ENCODE data around the gene VCL.

VCL gene

DNA sequence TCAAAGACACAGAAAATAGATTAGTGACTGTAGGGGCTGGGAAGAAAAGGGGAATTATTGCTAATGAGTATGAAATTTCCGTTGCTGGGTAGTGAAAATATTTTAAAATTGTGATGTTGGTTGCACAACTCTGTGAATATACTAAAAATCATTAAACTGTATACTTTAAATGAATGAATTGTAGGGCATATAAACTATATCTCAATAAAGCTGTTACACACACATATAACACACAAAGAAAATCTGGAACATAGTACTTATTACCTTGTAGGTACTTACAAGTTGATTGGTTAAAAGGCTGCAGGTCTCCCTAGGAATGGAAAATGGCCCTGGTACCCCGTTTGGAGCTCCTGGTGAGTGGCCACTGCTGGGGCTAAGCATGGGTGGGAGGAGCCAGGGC is 27.1 kb upstream of the VCL start:
- no peaks in the 10 kb centered on the region for H3K36me3 ChIP-seq
- TF ChIP-seq, protein P1, sequence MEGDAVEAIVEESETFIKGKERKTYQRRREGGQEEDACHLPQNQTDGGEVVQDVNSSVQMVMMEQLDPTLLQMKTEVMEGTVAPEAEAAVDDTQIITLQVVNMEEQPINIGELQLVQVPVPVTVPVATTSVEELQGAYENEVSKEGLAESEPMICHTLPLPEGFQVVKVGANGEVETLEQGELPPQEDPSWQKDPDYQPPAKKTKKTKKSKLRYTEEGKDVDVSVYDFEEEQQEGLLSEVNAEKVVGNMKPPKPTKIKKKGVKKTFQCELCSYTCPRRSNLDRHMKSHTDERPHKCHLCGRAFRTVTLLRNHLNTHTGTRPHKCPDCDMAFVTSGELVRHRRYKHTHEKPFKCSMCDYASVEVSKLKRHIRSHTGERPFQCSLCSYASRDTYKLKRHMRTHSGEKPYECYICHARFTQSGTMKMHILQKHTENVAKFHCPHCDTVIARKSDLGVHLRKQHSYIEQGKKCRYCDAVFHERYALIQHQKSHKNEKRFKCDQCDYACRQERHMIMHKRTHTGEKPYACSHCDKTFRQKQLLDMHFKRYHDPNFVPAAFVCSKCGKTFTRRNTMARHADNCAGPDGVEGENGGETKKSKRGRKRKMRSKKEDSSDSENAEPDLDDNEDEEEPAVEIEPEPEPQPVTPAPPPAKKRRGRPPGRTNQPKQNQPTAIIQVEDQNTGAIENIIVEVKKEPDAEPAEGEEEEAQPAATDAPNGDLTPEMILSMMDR (IDR thresholded peaks at IDR 0.05): no peak

DNA sequence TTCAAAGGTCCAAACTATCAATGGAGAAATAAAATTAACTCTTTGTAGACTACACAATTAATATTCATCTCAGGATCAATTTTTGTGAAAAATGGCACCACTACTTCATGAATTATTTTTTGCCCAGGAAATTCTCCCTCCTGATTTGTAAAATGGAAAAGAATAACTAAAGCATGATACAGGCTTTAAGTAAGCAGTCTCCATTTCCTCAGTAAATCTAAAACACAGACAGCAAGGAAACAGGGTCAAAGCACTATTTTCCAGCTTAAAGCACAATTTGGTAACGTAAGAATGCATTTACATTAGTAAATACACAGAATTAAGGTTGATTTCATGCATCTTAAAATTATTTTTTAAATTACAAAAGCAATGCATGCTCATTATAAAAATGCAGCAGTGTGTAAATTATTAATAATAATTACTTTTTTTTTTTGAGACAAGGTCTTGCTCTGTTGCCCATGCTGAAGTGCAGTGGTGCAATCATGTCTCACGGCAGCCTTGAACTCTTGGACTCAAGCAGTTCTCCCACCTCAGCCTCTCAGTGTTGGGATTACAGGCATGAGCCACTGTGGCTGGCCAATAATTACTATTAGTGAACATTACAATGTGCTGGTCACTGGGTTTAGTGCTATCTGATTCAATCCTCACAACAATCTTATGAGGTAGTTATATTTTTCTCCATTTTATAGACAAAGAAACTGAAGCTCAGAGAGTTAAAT is 26.1 kb upstream of the VCL start:
- TF ChIP-seq, protein P1 (IDR thresholded peaks at IDR 0.05): no peak
- no peaks in the 10 kb centered on the region for H3K36me3 ChIP-seq
- H3K9me3 ChIP-seq: no peaks in the 10 kb centered on the region
- H3K4me3 ChIP-seq (ENCODE audit: low read depth in 1 of 2, low read length in 1 of 2): no peak overlapping the region
- no peak overlapping the region for H3K27ac ChIP-seq
- no peaks in the 10 kb centered on the region for H3K27me3 ChIP-seq
- peaks cover 25 to 38% of the 10 kb centered on the region in 2 experiments for H3K4me1 ChIP-seq (ENCODE audit: control insufficient read depth in 1 of 2, insufficient read depth in 1 of 2, low read depth in 1 of 2, low read length in 1 of 2)

More for the DNA sequence above, 27.1 kb upstream of the VCL start:
- Histone ChIP-seq H3K4me1 (ENCODE audit: control insufficient read depth in 1 of 2, insufficient read depth in 1 of 2, low read depth in 1 of 2, low read length in 1 of 2) (peaks cover 32 to 47% of the 10 kb centered on the region in 2 experiments), H3K9me3 (no peaks in the 10 kb centered on the region), H3K4me3 (ENCODE audit: low read depth in 1 of 2, low read length in 1 of 2) (no peak overlapping the region), H3K27ac (peak overlapping the region; percentile 56), H3K27me3 (no peaks in the 10 kb centered on the region)

DNA sequence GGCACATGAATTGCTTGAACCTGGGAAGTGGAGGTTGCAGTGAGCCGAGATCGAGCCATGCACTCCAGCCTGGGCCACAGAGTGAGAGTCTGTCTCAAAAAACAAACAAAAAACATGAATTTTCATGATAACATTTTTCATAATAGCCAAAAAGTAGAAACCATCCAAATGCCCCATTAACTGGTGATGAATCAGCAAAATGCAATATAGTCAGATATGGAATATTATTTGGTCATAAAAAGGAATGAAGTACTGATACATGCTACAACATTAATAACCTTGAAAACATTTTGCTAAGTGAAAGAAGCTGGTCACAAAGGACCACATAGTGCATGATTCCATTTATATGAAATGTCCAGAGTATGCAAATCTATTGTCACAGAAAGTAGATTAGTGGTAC is 24.5 kb upstream of the VCL start:
- Histone ChIP-seq H3K27me3 (no peaks in the 10 kb centered on the region), H3K9me3 (no peaks in the 10 kb centered on the region), H3K4me1 (ENCODE audit: control insufficient read depth in 1 of 2, insufficient read depth in 1 of 2, low read depth in 1 of 2, low read length in 1 of 2) (peaks cover 21 to 32% of the 10 kb centered on the region in 2 experiments), H3K36me3 (no peaks in the 10 kb centered on the region), H3K27ac (no peak overlapping the region), H3K4me3 (ENCODE audit: low read depth in 1 of 2, low read length in 1 of 2) (no peak overlapping the region)
- TF ChIP-seq, protein P1 (IDR thresholded peaks at IDR 0.05): no peak

DNA sequence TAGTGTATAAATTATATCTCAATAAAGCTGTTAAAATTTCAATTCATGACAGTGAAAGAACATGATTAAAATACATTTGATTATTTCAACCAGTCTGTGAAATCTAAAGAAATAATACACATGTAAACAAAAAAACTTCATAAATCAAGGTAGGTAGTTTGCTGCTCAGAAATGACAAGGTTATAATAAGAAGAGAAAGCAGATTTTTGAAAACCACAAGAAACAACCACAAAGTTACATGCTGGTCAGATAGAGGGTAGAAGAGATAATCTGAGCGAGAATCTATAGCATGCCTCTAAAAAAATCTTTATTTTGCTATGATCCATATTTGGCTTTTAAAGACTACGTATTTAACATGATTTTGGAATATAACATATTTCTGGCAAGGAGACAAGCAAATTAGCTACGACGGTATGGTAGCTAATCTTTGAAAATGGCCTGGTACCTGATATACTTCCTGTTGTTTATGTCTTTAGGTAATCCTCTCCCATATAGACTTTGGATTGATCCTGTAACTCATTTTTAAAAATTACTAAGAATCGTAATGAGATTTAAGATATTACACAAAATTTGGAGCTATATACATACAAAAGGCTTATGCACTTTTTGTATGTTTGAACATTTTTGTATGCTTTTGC is 23.5 kb upstream of the VCL start:
- Histone ChIP-seq H3K4me3 (ENCODE audit: low read depth in 1 of 2, low read length in 1 of 2) (no peak overlapping the region), H3K27me3 (no peaks in the 10 kb centered on the region), H3K9me3 (no peaks in the 10 kb centered on the region), H3K27ac (no peak overlapping the region), H3K4me1 (ENCODE audit: control insufficient read depth in 1 of 2, insufficient read depth in 1 of 2, low read depth in 1 of 2, low read length in 1 of 2) (peaks cover 23 to 31% of the 10 kb centered on the region in 2 experiments), H3K36me3 (no peaks in the 10 kb centered on the region)
- TF ChIP-seq, protein P1 (IDR thresholded peaks at IDR 0.05): no peak

DNA sequence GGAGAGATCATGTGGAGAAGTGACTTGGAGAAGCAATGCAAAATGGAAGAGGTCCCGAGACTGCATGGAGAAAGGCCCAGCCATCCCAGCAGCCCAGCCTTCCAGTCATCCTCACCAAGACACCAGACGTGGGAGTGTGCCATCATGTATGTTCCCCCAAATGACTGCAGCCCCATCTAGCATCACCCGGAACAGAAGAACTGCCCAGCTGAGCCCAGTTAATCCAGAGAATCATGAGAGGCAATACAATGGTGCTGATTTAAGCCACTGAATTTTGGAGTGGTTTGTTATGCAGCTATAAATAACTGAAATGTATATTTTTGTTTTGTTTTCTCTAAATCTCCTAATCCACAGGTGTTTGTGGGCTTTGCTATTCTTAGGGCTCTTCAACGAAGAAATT is 22.5 kb upstream of the VCL start:
- Histone ChIP-seq H3K27ac (no peak overlapping the region), H3K4me3 (ENCODE audit: low read depth in 1 of 2, low read length in 1 of 2) (no peak overlapping the region), H3K4me1 (ENCODE audit: control insufficient read depth in 1 of 2, insufficient read depth in 1 of 2, low read depth in 1 of 2, low read length in 1 of 2) (peaks cover 23 to 31% of the 10 kb centered on the region in 2 experiments), H3K36me3 (no peaks in the 10 kb centered on the region), H3K9me3 (no peaks in the 10 kb centered on the region), H3K27me3 (no peaks in the 10 kb centered on the region)
- TF ChIP-seq, protein P1 (IDR thresholded peaks at IDR 0.05): no peak

Measured in neutrophil (primary cell).